ENCODE measurements around the gene NOS1. TPM values are rescaled to one million over a fixed set of nuclear protein-coding genes. Genes with fewer than 3 reads are reported as not detected.
A peak's percentile ranks its signal among the peaks of the same experiment; 100 is the strongest.

The NOS1 gene
- total and polyA plus RNA-seq, 10 donors: 0.03 to 0.22 (median 0.04) TPM; not detected in 6

GRCh38 chr12:117169548-117169947 is 191.9 kb downstream of the NOS1 start:
- intact Hi-C loops (cut with DNase I; ENCODE audit: low total_unique reads): no loop called here
- Histone ChIP-seq H3K4me3 (no peak overlapping the region), H3K9me3 (no peaks in the 10 kb centered on the region), H3K27me3 (replicated peaks in 1 of 7) (no peaks in the 10 kb centered on the region), H3K36me3 (peaks cover under 1 to 100% (median 97%) of the 10 kb centered on the region in 6 donors), H3K27ac (no peak overlapping the region), H3K4me1 (no peaks in the 10 kb centered on the region)
- no peak for DNase-seq
- TF ChIP-seq POLR2A (IDR thresholded peaks at IDR 0.05): no peak
- TF ChIP-seq POLR2AphosphoS5 (IDR thresholded peaks at IDR 0.05): no peak
- TF ChIP-seq CTCF (IDR thresholded peaks at IDR 0.05 in 8 of 11, conservative IDR thresholded peaks at IDR 0.05 in 3 of 11): no peak
- 94 to 100% (median 98%) methylated on average over 3 of the region's 3 CpGs for WGBS, 5 donors

GRCh38 chr12:117168976-117169375 is 192.4 kb downstream of the NOS1 start:
- no peak for DNase-seq
- Histone ChIP-seq H3K4me3 (no peak overlapping the region), H3K27ac (no peak overlapping the region), H3K36me3 (peaks cover 3 to 100% (median 97%) of the 10 kb centered on the region in 6 donors), H3K4me1 (no peaks in the 10 kb centered on the region), H3K27me3 (replicated peaks in 1 of 7) (no peaks in the 10 kb centered on the region), H3K9me3 (no peaks in the 10 kb centered on the region)
- TF ChIP-seq POLR2AphosphoS5 (IDR thresholded peaks at IDR 0.05) (no peak), POLR2A (IDR thresholded peaks at IDR 0.05) (no peak), CTCF (IDR thresholded peaks at IDR 0.05 in 8 of 11, conservative IDR thresholded peaks at IDR 0.05 in 3 of 11) (no peak)
- intact Hi-C loops (cut with DNase I; ENCODE audit: low total_unique reads): no loop called here
- 65 to 95% (median 79%) methylated on average over 3 of the region's 3 CpGs for WGBS, 5 donors

- no peaks in the 10 kb centered on the region for H3K9me3 ChIP-seq
- TF ChIP-seq POLR2AphosphoS5 (IDR thresholded peaks at IDR 0.05) (peak in 1 of 3 donors; percentile 19), CTCF (IDR thresholded peaks at IDR 0.05 in 8 of 11, conservative IDR thresholded peaks at IDR 0.05 in 3 of 11) (no peak)
- peaks cover 0 to 2% (median 0%) of the 10 kb centered on the region in 6 donors for H3K4me1 ChIP-seq
- no peak overlapping the region for H3K4me3 ChIP-seq
- H3K27me3 ChIP-seq (replicated peaks in 1 of 7): no peaks in the 10 kb centered on the region
- no peak overlapping the region for H3K27ac ChIP-seq
- peaks cover 3 to 100% (median 97%) of the 10 kb centered on the region in 6 donors for H3K36me3 ChIP-seq
- intact Hi-C loops (cut with DNase I; ENCODE audit: low total_unique reads): no loop called here
- WGBS, 5 donors: 85 to 95% (median 92%) methylated on average over 2 to 4 of the region's 4 CpGs
- no peak for DNase-seq
Measured at GRCh38 chr12:117167769-117168168, 193.7 kb downstream of the NOS1 start.

DNA sequence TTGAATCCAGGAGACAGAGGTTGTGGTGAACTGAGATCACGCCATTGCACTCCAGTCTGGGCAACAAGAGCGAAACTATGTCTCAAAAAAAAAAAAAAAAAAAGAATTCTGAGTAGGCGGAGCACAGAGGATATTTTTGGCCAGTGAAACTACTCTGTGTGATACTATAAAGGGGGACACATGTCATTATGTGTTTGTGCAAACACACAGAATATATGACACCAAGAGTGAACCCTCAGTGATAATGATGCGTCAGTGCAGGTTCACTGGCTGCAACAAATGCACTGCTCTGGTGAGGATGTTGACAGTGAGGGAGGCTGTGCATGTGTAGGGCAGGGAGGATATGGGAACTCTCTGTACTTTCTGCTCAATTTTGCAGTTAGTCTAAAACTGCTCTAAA is 195.3 kb downstream of the NOS1 start:
- H3K9me3 ChIP-seq: no peaks in the 10 kb centered on the region
- H3K4me1 ChIP-seq: peaks cover 0 to 11% (median 0%) of the 10 kb centered on the region in 6 donors
- no peak for TF ChIP-seq POLR2AphosphoS5 (IDR thresholded peaks at IDR 0.05)
- no peak for TF ChIP-seq CTCF (IDR thresholded peaks at IDR 0.05 in 8 of 11, conservative IDR thresholded peaks at IDR 0.05 in 3 of 11)
- no peak for TF ChIP-seq POLR2A (IDR thresholded peaks at IDR 0.05)
- no peaks in the 10 kb centered on the region for H3K27me3 ChIP-seq (replicated peaks in 1 of 7)
- no peak overlapping the region for H3K4me3 ChIP-seq
- peaks cover 3 to 100% (median 98%) of the 10 kb centered on the region in 6 donors for H3K36me3 ChIP-seq
- no peak for DNase-seq
- intact Hi-C loops (cut with DNase I; ENCODE audit: low total_unique reads): no loop called here
- no peak overlapping the region for H3K27ac ChIP-seq
- 91 to 96% (median 95%) methylated on average over 4 of the region's 4 CpGs for WGBS, 5 donors
